Measurements from ENCODE around the gene SLC19A1.

GRCh38 chr21:45529785-45530422 is 12.3 kb downstream of the SLC19A1 start:
- TF ChIP-seq EP300 (IDR thresholded peaks at IDR 0.05), result no peak
- TF ChIP-seq CTCF (IDR thresholded peaks at IDR 0.05), result no peak
